Gastroesophageal sphincter (tissue), 3 donors: ENCODE results near the gene PCBP4.

Experiments used
- POLR2A ChIP-seq, 2 donors: fragments of 450-650 bp; IDR thresholded peaks; one replicate each; pipeline ENCODE4 v1.6.1; 2017; ENCODE audit warnings: antibody characterized with exemption in 2 of 2, mild to moderate bottlenecking in 2 of 2, moderate library complexity in 1 of 2
- POLR2AphosphoS5 ChIP-seq: sonication (generic); formaldehyde crosslinking; IDR thresholded peaks from one replicate; pipeline ENCODE4 v1.6.1; 2017; ENCODE audit warnings: antibody characterized with exemption
- TF ChIP-seq, protein P1 (sequence below), 4 experiments: fragments of 200-600 bp in 2 of 4; fragments of 450-650 bp in 2 of 4; sonication (generic) in 1 of 4; IDR thresholded peaks; one replicate each; pipeline ENCODE4 v1.5.1; 2017 to 2019; ENCODE audit warnings: antibody characterized with exemption in 4 of 4, mild to moderate bottlenecking in 2 of 4, moderate library complexity in 2 of 4

- TF ChIP-seq, protein P1, sequence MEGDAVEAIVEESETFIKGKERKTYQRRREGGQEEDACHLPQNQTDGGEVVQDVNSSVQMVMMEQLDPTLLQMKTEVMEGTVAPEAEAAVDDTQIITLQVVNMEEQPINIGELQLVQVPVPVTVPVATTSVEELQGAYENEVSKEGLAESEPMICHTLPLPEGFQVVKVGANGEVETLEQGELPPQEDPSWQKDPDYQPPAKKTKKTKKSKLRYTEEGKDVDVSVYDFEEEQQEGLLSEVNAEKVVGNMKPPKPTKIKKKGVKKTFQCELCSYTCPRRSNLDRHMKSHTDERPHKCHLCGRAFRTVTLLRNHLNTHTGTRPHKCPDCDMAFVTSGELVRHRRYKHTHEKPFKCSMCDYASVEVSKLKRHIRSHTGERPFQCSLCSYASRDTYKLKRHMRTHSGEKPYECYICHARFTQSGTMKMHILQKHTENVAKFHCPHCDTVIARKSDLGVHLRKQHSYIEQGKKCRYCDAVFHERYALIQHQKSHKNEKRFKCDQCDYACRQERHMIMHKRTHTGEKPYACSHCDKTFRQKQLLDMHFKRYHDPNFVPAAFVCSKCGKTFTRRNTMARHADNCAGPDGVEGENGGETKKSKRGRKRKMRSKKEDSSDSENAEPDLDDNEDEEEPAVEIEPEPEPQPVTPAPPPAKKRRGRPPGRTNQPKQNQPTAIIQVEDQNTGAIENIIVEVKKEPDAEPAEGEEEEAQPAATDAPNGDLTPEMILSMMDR (IDR thresholded peaks at IDR 0.05) = no peak
- no peak for TF ChIP-seq POLR2A (IDR thresholded peaks at IDR 0.05)
- no peak for TF ChIP-seq POLR2AphosphoS5
Measured at GRCh38 chr3:51986010-51986947, 19.0 kb upstream of the PCBP4 start.
